Limb (tissue), 2 donors: ENCODE measurements around the gene WNK3.
A peak's percentile ranks its signal among the peaks of the same experiment; 100 is the strongest.
"Not testable (repeated sequence)": the region's sequence is repeated elsewhere in the genome, so short reads cannot be mapped to it uniquely, and the experiment has no call there.

ENCODE experiments used
- DNase-seq, 2 donors: peaks; one replicate each; pipeline ENCODE4 v3.0.0-alpha.2; 2016; ENCODE audit errors: extremely low spot score in 2 of 2

WNK3 gene

GRCh38 chrX:54357414-54358377 lies at the start of gene WNK3:
Gene WNK3, minus strand, starts transcription at chrX:54358046.
- peak; percentile 88 to 92 for DNase-seq

- no peak for DNase-seq
Measured at GRCh38 chrX:54407266-54407665, 49.4 kb upstream of the WNK3 start.

GRCh38 chrX:54397113-54397512 lies 39.3 kb upstream of the WNK3 start:
- no peak for DNase-seq

GRCh38 chrX:54386314-54386713 lies 28.5 kb upstream of the WNK3 start:
- no peak for DNase-seq

GRCh38 chrX:54384661-54385060 lies 26.8 kb upstream of the WNK3 start:
- DNase-seq, result not testable (repeated sequence)

GRCh38 chrX:54359408-54359807 lies 1.6 kb upstream of the WNK3 start:
- DNase-seq, result no peak

GRCh38 chrX:54358424-54359211 lies 772 bp upstream of the WNK3 start:
- DNase-seq, result peak; percentile 63 to 87

- no peak for DNase-seq
Measured at GRCh38 chrX:54352677-54353076, 5.2 kb downstream of the WNK3 start.

GRCh38 chrX:54337383-54337782 lies 20.5 kb downstream of the WNK3 start:
- DNase-seq, result not testable (repeated sequence)

GRCh38 chrX:54325077-54325476 lies 32.8 kb downstream of the WNK3 start:
- DNase-seq, result no peak

GRCh38 chrX:54320067-54320466 lies 37.8 kb downstream of the WNK3 start:
- no peak for DNase-seq

- no peak for DNase-seq
Measured at GRCh38 chrX:54306379-54306778, 51.5 kb downstream of the WNK3 start.

GRCh38 chrX:54301516-54301915 lies 56.3 kb downstream of the WNK3 start:
- no peak for DNase-seq

- DNase-seq, result no peak
Measured at GRCh38 chrX:54294306-54294705, 63.5 kb downstream of the WNK3 start.

- no peak for DNase-seq
Measured at GRCh38 chrX:54292755-54293154, 65.1 kb downstream of the WNK3 start.

GRCh38 chrX:54291758-54292157 lies 66.1 kb downstream of the WNK3 start:
- no peak for DNase-seq

- no peak for DNase-seq
Measured at GRCh38 chrX:54288968-54289367, 68.9 kb downstream of the WNK3 start.

- DNase-seq, result no peak
Measured at GRCh38 chrX:54288277-54288676, 69.6 kb downstream of the WNK3 start.

GRCh38 chrX:54281676-54282075 lies 76.2 kb downstream of the WNK3 start:
- DNase-seq, result no peak

- DNase-seq, result no peak
Measured at GRCh38 chrX:54280466-54280865, 77.4 kb downstream of the WNK3 start.

- DNase-seq, result no peak
Measured at GRCh38 chrX:54271664-54272063, 86.2 kb downstream of the WNK3 start.

- no peak for DNase-seq
Measured at GRCh38 chrX:54248309-54248708, 109.5 kb downstream of the WNK3 start.
